ENCODE measurements around the gene ABI3BP.
A peak's percentile ranks its signal among the peaks of the same experiment; 100 is the strongest.

Gene ABI3BP

DNA sequence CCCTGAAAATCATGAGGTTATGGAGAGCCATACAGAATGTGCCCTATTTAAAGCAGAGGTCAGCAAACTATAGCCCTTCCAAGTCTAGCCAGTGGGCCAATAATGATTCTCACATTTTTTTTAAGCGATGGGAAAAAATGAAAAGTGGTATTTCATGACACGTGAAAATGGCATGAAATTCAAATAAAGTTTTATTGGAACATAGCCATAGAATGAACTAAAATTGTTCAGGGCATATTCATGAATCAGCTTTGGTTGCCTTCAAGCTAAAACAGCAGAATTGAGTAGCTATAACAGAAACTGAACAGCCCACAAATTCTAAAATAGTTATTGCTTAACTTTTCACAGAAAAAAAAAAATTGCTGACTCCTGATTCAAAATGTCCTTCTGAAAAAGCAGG, 179.4 kb downstream of the ABI3BP start:
- peak; percentile 50 for DNase-seq

DNA sequence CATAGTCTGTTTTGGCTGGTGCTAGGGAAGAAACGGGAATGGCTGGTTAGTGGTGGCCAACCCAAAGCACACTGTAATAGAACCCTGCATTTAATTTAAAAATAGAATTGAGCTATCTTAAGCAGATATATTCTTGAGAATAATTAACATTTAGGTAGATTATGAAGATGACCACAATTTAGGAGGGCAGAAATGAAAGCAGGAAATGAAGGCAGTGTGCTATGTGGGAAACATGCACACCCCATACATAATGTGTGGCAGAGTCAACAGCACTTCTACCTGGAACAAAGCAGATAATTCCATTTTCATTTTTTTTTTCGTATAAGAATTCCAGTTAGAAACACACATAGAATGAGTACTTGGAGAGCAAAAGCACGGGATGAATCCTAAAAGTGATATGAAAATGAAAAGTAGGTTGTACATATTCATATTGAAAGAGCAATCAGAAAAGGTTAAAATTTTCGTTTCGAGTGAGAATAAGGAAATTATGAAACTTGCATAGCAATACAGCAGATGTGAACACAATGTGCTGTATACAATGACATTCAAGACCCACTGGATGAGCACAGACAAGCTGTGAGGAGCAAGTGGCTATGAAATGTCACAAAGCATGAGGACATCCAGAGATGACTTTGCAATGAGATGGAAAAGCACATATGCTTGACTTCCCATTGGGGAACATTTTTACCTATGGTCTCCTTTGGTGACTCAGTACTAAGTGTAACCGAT, 181.3 kb downstream of the ABI3BP start:
- no peak for DNase-seq

DNA sequence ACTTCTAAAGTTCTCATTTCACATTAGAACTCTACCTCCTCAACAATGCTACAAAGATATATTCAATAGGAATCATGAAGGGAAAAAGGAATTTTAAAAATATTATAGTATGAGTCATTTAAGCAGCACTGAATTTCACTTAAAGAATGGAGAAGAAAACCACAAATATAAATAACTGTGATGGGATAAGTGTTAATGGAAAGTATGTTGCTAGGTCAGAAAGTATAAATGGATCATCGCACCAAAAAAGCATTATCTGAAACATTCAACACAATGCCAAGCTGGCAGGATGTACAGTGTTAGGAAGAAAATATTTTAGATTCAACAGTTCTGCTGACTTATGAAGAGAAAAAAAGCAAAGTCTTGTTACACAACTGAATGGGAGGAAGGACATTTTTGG, 182.6 kb downstream of the ABI3BP start:
- peak; percentile 81 for DNase-seq

DNA sequence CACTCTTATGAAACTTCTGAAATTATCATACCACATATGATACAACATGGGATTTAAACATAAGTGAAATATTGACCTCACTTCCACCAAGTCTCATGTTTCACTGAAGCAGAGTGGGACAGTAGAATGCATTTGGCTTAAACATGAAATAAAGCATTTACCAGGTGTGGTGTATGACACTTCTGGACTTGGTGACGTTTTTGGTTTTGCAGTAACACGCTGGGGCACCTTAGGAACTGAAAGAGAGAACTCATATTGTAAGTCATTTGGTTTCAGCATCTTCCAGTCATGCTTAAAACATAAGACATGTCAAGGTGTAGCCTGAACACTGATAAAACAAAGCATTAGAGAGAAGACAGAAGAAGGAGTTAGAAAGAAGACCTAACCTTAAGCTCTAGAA, 188.6 kb downstream of the ABI3BP start:
- DNase-seq, result no peak

DNA sequence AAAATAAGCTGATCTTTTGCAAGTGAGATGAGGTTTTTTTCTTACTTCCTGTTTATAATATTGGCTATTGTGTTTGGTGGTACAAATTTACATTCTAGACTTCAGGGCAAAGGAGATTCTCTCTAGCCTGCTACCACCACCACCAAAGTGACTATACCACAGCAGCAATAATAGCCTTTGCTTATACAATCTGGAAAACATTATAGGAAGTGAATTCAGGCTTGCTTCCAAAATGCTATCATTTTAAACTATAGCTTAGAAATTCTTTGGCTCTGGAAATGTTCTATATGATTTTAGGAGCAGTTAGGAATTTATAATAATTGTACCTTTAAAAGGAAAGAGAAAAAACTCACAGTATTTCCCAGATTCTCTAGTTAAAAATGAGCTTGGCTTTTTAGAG, 189.5 kb downstream of the ABI3BP start:
- no peak for DNase-seq

DNA sequence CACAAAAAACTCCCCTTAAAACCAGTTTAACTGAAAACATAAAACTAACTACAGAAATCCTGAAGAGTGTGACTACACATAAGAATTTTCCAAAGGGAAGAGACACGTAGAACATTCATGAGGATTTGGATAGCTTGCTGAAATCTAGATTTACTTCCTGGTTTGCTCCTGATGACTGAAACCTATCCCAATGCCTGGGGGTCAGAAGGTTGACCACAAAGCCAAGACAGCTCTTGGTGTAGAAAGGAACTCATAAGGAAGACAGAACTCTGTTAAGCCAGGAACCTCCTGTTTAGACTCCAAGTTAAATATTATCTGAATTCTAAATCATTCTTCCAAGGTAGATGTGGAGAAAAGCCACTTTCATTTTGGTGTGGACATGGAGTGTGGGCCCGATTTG, 191.1 kb downstream of the ABI3BP start:
- DNase-seq, result peak; percentile 85

DNA sequence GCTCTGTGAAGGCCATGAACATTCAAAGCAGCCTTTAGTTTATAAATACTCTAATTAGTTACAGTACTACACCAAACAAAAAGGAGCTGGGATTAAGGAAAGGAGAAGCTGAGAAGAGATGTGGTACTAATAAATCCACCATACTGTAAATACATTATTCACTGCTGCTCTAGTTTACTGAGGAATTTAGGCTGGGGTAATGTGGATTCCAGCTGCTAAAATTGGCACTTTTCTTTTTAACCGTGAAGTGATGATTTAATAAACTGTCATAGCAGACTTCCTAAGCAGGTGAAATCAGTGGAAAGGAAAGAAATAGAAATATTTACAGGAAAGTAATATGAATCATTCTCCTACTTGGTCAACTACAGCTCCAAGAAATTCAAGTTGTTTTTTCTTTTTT, 195.2 kb downstream of the ABI3BP start:
- DNase-seq, result peak; percentile 24

DNA sequence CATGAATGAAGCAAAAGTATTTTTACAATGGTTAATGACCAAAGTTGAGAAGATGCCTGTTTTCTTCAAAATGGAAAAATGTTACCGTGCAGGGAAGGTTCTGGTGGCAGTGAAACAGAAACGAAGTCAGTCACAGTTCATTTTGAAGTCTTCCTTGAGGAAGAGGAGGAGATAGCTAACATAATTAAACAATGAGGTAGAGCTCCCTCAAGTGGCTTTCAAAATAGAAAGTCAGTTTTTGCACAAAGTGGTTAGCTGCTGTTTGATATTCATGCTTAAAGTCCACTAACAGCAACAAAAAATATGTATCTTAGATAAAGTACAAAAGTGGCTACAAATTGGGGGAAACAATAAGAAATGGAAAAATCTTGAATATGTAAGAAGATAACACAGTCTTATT, 196.7 kb downstream of the ABI3BP start:
- DNase-seq, result no peak

DNA sequence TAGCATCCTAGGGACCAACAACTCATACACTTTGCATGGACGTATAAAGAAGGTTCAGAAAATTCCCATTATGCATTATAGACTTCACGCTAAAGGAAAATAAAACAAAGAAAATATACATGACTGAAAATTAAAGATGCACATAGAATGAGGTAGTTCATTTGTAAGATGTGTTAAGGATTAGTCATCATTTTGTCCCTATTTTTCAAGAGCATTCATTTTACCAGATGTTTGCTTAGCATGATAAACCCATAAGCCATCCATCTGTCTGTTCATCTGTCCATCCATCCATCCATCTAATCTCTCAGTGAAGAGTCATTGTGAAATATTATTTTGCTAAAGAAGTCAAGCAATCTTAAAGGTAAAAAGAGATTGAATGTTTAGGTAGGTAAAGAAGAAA, 203.6 kb downstream of the ABI3BP start:
- peak; percentile 43 for DNase-seq

DNA sequence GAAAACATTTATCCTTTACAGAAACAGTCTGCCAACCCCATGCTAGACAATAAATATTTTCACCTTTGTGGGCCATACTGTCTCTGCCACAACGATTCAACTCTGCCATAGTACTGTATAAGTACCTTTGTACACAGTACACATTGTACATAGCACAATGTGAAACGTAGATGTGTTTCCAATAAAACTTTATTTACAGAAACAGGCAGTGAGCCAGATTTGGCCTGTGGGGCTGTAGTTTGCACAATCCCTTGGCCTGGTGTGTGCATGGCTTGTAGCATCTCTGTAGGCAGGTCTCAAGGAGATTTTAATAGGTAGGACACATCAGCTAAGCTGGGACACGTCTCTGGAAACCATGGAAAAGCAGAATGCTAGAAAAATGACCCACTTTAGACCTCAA, 209.6 kb downstream of the ABI3BP start:
- no peak for DNase-seq

DNA sequence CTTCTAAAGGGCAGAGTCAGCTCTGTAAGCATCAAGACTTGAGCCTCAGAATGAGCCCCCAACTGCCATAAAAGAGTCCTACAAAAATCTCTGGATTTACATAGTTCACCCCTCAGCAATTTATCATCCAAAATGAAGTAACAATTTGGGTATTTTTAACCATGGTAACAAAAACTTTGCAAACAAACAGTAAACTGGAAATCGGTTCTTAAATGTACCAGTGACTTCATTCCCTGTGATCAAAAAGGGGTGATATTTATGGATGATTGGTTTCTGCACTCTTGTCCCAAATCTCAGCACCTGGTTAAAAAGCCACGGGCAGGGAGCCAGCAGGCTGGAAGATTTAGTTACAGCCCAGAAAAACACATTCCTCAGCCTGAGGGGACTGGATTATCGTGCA, 210.3 kb downstream of the ABI3BP start:
- DNase-seq, result peak; percentile 63

DNA sequence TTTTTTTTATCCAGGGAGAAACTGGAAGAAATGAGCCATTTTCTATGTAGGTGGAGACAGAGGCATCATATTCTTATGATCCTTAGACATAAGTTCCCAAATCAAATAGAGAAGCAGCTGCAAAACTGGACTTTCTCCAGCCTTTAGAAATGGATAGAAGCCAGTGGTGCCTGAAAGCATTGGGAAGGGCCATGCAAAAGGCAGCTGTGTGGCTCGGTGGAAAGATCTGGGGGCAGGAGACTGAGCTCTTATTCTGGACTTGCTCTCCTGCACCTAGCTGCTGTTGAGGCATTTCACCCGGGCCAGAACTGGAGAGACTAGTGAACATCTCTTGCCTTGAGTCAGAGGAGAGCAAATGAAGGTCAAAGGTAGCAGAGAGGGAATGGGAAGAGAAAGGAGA, 210.9 kb downstream of the ABI3BP start:
- no peak for DNase-seq

DNA sequence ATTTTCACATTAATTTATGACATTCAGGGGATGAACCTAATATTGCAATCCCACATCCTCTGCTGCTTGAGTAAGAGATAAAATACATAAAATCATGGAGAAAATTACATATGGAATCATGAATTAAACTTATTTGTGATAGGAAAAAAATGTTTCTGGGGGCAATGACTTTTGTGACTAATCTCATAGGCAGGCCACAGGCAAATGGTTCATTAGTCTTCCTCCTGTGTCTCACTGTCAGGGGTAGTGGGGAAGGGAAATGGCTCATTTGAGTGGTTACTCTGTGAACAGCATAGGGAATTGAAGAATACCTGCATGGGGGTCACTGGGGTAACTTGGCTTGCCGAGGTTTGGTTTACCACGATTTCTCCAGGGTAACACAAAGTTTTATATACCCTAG, 211.9 kb downstream of the ABI3BP start:
- peak; percentile 85 for DNase-seq

DNA sequence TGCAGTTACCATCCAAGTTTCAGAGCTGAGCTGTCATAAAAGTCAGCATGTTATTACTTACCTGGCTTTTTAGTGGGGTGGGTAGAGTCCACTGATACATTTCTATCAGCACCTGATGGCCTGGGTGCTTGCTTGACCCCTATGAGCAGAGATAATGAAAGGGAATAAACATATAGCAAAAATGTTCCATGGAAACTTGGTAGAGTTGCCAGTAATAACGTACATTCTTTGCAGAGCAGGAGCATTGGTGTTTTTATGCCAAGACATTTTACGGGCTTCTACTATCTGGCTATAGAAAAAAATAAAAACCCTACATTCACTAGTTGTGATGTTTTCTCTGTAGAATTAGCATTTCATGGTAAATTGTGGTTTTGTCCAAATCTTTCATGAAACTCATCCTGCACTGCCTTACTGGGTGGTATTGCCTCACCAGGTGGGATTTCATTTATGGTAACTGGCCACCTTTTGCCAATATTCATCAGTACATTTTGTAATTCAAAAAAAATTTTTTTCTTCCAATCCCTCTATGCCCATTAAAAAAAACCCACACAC, 213.1 kb downstream of the ABI3BP start:
- DNase-seq, result no peak

DNA sequence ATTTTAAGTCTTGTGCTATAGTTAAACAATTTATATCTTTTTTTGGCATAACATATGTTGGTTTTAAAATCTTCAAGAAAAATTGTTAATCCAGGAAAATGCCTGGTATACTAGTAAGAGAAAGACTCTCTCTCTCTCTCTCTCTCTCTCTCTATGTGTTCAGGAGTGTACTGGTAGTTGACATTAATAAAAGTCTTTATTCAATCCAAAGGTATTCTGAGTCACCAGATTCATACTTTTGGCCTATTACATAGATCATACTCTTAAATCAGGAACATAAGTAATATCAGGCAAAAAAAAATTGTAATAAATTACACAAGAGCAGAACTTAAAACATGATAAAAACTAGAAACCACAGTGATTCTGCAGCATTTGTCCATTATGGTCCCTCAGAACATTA, 213.7 kb downstream of the ABI3BP start:
- DNase-seq, result no peak

DNA sequence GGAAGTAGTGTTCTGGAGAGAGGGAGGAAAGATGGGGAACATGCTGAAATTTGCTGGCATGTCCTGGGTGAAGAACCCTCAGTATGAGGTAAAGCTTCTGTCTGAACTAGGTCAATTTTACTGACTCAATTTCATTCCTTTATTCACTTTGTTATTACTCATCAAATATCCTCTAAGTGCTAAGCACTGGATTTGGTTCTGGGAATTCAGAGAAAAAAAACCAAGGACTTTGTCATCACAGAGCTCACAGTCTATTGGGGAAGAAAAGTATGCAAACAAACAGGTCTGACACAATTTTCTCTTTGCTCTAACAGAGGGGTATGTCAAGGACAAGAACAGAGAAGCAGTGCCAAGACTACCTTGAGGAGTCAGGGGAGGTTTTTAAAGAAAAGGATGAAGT, 215.9 kb downstream of the ABI3BP start:
- peak; percentile 59 for DNase-seq

DNA sequence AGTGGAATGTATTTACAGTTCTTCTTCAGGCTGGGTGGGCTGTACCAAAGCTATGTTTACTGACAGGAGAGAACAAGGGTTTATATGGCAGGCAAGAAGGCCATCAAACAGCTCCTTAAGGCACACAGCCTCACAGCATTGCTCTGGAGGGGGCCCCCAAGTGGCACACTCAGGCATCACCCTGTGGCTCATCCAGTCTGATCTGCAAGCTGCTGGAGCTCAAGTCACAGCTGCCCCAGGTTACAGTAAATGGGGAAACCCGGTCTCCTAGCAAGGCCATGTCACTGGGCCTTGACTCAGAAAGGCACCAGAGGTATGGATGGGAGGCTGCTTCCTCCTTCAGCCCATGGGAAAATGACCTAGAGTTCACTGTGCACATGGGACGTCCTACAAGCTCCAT, 216.5 kb downstream of the ABI3BP start:
- no peak for DNase-seq

DNA sequence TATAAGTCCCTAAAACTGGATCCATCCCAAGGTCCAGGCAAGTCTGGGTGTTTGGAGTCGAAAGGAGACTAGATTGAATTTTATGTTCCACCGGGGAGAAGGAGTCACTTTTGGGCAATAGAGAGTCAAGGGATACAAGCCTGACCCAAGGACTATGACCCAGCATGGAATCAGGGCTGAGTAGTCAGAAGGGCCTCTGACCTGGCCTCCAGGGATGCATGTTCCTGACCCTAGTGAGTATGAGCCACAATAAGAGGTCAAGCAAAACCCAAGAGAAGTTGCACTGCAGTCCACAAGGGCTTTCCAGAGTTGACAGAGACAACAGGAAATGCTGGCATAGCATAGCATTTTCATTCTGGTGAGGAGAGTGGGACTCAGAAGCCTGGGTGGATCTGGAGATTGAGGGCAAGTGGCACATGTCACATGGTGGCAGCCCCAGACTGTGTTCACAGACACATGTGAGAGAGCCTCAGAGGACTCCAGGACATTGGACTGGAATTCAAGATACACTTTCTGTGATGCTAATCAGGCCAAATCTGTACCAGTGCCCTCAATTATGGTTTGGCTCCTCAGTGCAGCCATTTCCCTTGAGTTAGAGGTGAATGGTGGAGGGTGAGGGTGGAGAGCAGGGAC, 217.0 kb downstream of the ABI3BP start:
- DNase-seq, result no peak

DNA sequence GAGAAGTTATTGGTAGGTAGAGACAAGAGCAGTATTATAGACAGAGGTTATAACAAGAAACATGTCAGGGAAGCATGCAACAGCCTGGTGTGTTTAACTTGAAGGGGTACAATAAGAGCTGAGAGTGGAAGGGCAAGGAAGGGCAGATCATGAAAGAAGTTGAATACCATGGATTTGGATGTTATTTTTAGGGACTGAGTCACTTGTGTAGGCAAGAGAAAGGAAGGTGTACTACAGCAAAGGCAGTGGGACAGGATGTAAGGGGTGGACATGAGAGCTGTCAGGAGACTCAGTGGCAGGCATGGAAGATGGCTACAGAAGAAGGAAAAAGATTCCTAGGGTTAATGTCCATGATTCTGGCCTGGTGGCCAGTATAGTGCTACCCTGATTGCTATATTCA, 217.6 kb downstream of the ABI3BP start:
- no peak for DNase-seq

DNA sequence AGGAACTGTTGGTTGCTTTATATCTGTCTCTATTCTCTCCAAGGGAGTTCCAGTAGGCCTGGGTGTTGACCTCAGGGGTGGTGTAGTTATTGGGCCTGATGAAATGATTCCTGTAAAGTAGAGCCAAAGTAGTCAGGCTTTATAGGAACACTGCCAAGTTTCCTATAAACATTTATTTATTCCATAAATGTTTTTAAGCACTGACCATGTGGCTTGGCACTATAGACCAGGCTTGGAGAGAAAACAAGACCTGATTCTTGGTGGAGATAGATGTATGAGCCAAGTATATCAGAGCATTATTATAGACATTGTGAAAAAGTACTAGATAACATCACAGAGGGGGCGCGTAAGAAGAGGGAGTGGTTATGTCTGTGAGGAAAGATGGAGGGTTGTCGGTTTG, 218.0 kb downstream of the ABI3BP start:
- DNase-seq, result no peak

DNA sequence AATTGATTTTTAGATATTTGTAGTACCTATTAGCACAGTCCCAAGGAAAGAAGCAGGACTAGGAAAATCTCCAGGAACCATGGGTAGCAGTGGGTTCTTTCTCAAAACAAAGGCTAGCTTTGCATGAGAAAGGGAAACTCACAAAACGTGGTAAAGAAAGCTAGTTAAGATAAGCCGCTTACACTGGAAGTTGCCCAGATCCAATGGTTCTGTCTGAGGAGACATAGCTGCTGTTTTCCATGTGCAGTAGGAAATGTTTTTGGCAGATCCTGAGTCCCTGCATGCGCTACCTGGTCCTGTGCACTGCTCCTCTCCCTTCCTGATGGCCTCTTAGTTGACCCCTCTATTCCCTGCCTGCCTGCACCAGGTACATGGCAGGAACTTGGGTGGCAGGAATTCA, 223.5 kb downstream of the ABI3BP start:
- DNase-seq, result no peak

DNA sequence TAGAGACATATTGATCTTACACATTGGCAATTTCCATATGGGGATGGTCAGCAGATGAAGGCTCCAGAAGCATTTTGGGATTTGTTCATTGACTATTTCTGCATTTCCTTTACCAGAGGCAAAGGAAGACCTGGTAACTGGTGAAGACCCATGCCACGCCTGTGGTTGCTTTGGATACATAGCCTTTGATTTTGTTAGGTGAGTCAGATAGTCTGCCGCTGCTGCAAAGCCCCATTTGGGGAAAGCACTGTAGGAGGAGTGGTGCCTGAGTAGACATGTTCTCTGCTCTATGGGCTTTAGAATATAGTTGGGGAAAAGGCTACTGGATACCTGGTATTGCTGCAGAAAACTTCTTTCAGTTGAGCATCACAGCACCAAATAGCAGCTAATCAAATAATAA, 227.2 kb downstream of the ABI3BP start:
- DNase-seq, result no peak

DNA sequence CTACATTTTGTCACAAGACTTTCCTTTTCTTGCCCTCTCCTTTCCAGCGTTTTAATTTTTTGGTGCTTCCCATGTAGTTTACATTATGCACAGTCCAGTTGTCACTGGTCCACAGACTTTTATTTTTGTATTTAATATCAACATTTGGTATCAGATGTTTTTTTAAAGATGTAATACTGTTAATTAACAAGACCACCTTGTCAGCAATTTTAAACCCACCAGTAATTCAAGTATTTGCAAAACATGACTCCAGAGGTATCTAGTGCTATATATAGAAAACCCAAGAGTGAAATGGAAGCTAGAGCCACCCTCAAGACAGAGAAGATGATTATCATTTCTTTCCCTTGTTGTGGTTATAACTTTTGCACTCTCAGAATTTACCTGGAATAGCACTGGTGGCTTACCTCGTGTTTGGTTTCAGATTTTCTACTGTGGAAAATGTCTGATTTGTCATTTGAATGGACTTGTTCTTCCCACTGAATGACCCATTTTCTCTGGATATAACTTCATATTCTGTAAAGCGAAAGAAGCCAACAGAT, 227.7 kb downstream of the ABI3BP start:
- no peak for DNase-seq

DNA sequence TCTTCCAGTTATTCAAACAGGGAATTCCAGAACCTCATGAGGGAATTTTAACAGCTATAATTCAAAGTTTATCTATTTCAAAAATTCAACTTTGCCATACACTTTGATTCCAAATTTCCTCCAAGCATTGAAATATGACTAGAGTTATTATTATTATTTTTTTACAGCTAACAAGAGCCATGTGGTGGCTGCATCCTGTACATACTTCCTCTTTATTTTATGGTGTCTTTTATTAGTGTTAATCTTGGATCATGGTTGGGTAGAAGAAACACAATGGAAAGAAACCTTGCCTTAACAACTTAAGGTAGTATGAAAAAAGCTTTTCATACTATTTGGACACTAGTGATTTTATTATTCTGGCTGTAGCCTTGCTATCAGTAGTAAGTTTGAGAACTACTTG, 231.3 kb downstream of the ABI3BP start:
- no peak for DNase-seq

All from EL (cell line).